Mucosa of descending colon (tissue), 3 donors: Measurements from ENCODE around the gene TMEM200A. TPM values are rescaled to one million over a fixed set of nuclear protein-coding genes. Genes with fewer than 3 reads are reported as not detected.

Source experiments
- ATAC-seq: fragments of 200-7000 bp; cut with Tn5 transposase; one replicate; pipeline ENCODE4 v1.9.1; 2020; ENCODE audit warnings: mild to moderate bottlenecking, moderate library complexity
- DNase-seq, 3 donors: peaks; one replicate each; pipeline ENCODE4 v3.0.0-alpha.2; 2020
- H3K36me3 ChIP-seq: fragments of 200-600 bp; one replicate; pipeline ENCODE4 v1.8.0; 2021; ENCODE audit warnings: low read depth, mild to moderate bottlenecking
- H3K4me1 ChIP-seq: fragments of 200-600 bp; one replicate; pipeline ENCODE4 v1.8.0; 2021; ENCODE audit warnings: low read depth, mild to moderate bottlenecking
- H3K4me3 ChIP-seq: fragments of 200-600 bp; one replicate; pipeline ENCODE4 v1.8.0; 2021; ENCODE audit warnings: mild to moderate bottlenecking
- H3K9me3 ChIP-seq: fragments of 200-600 bp; one replicate; pipeline ENCODE4 v1.8.0; 2021; ENCODE audit warnings: mild to moderate bottlenecking
- intact Hi-C, 2 donors: fragments of 100-400 bp; cut with DNase I in 1 of 2; cut with micrococcal nuclease in 1 of 2; formaldehyde crosslinking; loops; one replicate each; pipeline versions ENCODE4 v1.11.0 to v1.11.1; 2022; cut with DNase I, micrococcal nuclease
- total RNA-seq, 3 donors: library from RNA; stranded (reverse); fragmentation: NEBNext Ultra II Directional in 2 of 3; extraction: Animal tissue kit (Norgen Biotek cat#: 25700) in 2 of 3; gene quantifications; one replicate each; pipeline versions ENCODE4 v1.2.1 to v1.2.4, GENCODE V29; 2021 to 2023
- TF ChIP-seq, protein P1 (sequence below): fragments of 200-600 bp; IDR thresholded peaks from one replicate; pipeline ENCODE4 v1.8.0; 2022; ENCODE audit warnings: antibody characterized with exemption, mild to moderate bottlenecking
- donor health status: DM: no; HTN: no; CAD: no; lungs with moderate emphysema.
- donor health status: DM: no; HTN: no; CAD: no.
- donor health status: DM: no; HTN: yes; CAD: no.

TMEM200A gene
- total RNA-seq, 3 donors from 2014 or later = 8.1 to 60.4 (median 8.6) TPM

DNA sequence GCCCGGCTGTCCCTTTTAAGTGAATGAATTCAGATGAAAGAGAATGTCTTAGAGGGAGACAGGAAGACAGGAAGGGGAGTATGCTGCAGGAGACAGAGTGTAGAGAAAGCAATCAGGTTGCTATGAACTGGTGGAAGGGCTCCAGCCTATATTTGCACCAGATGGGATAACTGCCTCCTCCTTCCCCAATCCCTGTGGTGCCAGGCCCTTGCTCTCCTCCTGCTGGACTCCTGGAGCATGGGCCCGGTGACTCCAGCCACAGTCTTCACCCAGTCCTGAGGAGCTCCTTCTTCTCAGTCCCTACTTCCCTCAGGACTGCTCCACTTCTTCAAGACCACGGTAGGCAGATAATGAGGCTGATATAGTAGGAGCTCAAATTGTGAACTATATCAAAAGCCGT, 91.8 kb downstream of the TMEM200A start:
- DNase-seq = no peak
- intact Hi-C loops = no loop called here
- ATAC-seq = peak; percentile 48

DNA sequence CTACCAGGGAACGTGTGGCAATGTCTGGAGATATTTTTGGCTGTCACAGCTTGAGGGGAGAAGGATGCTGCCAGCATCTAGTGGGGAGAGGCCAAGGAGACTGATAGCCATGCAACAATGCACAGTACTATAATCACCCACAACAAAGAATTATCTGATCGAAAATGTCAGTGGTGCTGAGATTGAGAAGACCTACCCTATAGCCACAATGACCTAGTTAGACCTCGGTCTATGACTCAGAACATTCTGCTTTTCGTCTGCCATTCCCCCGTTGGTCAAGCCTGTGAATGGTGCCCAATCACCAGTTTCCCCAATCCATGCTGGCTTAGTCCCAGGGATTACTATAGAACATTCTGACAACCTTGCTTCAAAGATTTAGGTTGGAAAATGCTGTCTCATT, 93.5 kb downstream of the TMEM200A start:
- no peaks in the 10 kb centered on the region for H3K4me1 ChIP-seq
- TF ChIP-seq, protein P1, sequence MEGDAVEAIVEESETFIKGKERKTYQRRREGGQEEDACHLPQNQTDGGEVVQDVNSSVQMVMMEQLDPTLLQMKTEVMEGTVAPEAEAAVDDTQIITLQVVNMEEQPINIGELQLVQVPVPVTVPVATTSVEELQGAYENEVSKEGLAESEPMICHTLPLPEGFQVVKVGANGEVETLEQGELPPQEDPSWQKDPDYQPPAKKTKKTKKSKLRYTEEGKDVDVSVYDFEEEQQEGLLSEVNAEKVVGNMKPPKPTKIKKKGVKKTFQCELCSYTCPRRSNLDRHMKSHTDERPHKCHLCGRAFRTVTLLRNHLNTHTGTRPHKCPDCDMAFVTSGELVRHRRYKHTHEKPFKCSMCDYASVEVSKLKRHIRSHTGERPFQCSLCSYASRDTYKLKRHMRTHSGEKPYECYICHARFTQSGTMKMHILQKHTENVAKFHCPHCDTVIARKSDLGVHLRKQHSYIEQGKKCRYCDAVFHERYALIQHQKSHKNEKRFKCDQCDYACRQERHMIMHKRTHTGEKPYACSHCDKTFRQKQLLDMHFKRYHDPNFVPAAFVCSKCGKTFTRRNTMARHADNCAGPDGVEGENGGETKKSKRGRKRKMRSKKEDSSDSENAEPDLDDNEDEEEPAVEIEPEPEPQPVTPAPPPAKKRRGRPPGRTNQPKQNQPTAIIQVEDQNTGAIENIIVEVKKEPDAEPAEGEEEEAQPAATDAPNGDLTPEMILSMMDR = no peak
- ATAC-seq (no peak), DNase-seq (no peak)
- no peak overlapping the region for H3K4me3 ChIP-seq
- no peaks in the 10 kb centered on the region for H3K9me3 ChIP-seq
- intact Hi-C loops = no loop called here
- H3K36me3 ChIP-seq = no peaks in the 10 kb centered on the region

More for the DNA sequence above, 91.8 kb downstream of the TMEM200A start:
- H3K36me3 ChIP-seq = no peaks in the 10 kb centered on the region
- no peak overlapping the region for H3K4me3 ChIP-seq
- TF ChIP-seq, protein P1 = no peak
- H3K4me1 ChIP-seq = no peaks in the 10 kb centered on the region
- H3K9me3 ChIP-seq = no peaks in the 10 kb centered on the region

DNA sequence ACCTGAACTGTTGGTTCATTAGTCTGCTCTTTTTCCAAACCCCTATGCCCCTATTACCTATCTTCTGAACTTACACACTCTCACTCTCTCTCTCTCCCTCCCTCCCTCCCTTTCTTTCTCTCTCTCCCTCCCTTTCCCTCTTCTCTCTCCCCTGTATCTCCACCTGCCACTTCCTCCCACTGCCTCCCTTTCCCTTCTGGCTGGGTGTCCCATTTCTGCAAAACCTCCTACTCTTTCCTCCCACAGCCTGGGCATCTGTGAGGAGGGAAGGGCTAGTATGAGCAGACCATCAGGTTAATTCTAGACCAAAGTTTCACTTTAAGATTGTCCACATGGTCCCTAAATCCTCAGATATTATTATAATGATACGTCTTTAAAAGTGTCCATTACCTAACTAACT, 95.1 kb downstream of the TMEM200A start:
- no peak overlapping the region for H3K4me3 ChIP-seq
- H3K9me3 ChIP-seq = no peaks in the 10 kb centered on the region
- H3K4me1 ChIP-seq = no peaks in the 10 kb centered on the region
- DNase-seq (no peak), ATAC-seq (no peak)
- TF ChIP-seq, protein P1 = no peak
- intact Hi-C loops = no loop called here
- H3K36me3 ChIP-seq = no peaks in the 10 kb centered on the region

DNA sequence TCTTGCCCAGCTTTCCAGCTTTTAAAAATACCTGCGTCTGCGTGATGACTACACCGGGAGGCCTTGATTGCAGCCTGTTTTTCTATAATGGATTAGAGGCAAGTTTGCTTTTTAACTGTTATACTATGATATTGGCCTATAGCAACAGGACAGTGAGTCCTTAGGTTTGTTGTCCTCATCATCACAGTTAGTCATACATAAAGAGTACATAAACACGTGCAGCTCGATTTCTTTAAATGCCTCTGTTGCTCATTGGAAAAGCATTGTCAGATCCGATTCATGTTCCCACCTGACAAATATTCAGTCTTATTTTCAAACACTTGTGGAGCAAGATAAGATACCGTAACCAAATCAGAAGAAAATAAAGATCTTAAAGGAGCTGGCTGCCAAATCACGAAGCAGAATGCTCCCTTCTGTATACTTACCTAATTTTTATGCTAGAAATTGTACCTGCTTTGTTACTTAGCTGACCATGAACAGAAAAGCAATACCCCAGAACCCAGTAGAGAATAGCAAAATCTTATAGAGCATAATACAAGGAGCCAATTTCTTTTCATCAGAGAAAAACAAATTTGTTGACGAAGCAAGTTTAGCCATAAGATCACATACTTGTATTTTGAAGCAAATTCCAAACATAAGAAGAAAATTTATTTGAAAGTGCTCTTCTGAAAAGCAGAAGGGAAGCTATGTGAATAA, 100.4 kb downstream of the TMEM200A start:
- intact Hi-C loops = no loop called here
- no peak for ATAC-seq
- H3K9me3 ChIP-seq = no peaks in the 10 kb centered on the region
- H3K4me1 ChIP-seq = no peaks in the 10 kb centered on the region
- DNase-seq = no peak
- H3K4me3 ChIP-seq = no peak overlapping the region
- H3K36me3 ChIP-seq = no peaks in the 10 kb centered on the region
- TF ChIP-seq, protein P1 = no peak

DNA sequence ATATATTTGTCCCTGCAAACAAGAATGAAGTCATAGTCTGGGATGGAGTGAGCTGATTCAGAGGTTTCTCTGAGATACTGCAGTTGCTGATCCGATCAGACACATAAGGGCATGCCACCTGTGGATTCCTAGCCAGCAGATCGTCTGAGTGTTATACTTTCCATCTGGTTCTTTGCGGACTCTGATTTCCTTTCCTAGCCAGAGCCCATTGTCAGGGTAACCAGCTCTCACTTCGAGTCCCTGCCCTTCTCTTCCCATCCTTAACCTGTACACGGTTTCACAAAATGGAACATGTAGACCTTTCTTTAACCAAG, 100.9 kb downstream of the TMEM200A start:
- ATAC-seq (no peak), DNase-seq (no peak)
- TF ChIP-seq, protein P1 = no peak
- no peak overlapping the region for H3K4me3 ChIP-seq
- no peaks in the 10 kb centered on the region for H3K4me1 ChIP-seq
- no peaks in the 10 kb centered on the region for H3K9me3 ChIP-seq
- H3K36me3 ChIP-seq = no peaks in the 10 kb centered on the region
- intact Hi-C loops = no loop called here
